Measurements from ENCODE around the gene TIGD6. TPM values are rescaled to one million over a fixed set of nuclear protein-coding genes. Genes with fewer than 3 reads are reported as not detected.

The TIGD6 gene
- total and polyA plus RNA-seq, 9 of the 15 experiments (the other 6 are each of a cell fraction or from before 2014, with no cell fraction given): 1.8 to 6.3 (median 3.9) TPM

- peaks cover 21% of the 10 kb centered on the region for H3K79me2 ChIP-seq (ENCODE audit: control insufficient read depth, insufficient read depth, low read length)
- TF ChIP-seq MEIS2 (IDR thresholded peaks at IDR 0.05; ENCODE audit: partially characterized antibody) (peak; percentile 45), NCOA4 (IDR thresholded peaks at IDR 0.05; ENCODE audit: partially characterized antibody) (no peak), PBX2 (CRISPR knock-in tag; IDR thresholded peaks at IDR 0.05; ENCODE audit: low read depth) (no peak), PBX2 (tag; conservative IDR thresholded peaks at IDR 0.05; ENCODE audit: low read depth) (peak; percentile 43; the same call in 1 of the 2 replicates)
- H2AFZ ChIP-seq (ENCODE audit: low read depth, low read length): no peak overlapping the region
- no peak overlapping the region for H3K4me3 ChIP-seq
- ChIA-PET POLR2A (interaction anchor here (0.6 to 0.8 kb wide), 3 partner anchors 10 to 14 kb away, joined by 3 to 4 read pairs (median 3); no protein-coding TSS in a partner anchor), CTCF (ENCODE audit: low intra/inter-chr PET ratio) (no interaction called here)
- no peak for ATAC-seq
- in situ Hi-C loops (cut with MboI) (loop anchor here (5.0 kb wide), 1 partner anchor 358 kb away; no protein-coding TSS in a partner anchor), intact Hi-C loops (cut with micrococcal nuclease) (no loop called here)
- H3K27ac ChIP-seq (ENCODE audit: extremely low read depth, low read depth, low read length): no peak overlapping the region
- no peaks in the 10 kb centered on the region for H4K20me1 ChIP-seq (replicated peaks; ENCODE audit: control insufficient read depth, insufficient read depth, low read length)
- peaks cover 4% of the 10 kb centered on the region in 2 experiments; a peak in 3 of 5 replicates for H3K4me1 ChIP-seq (replicated peaks in 1 of 2; ENCODE audit: control insufficient read depth in 2 of 2, insufficient read depth in 2 of 2, low read length in 2 of 2)
- H3K36me3 ChIP-seq (ENCODE audit: control insufficient read depth, insufficient read depth, low read length): peaks cover 7% of the 10 kb centered on the region; the same call in 2 of the 3 replicates
- WGBS (ENCODE audit: insufficient coverage, low coverage, missing lambda C conversion rate): 78% methylated on average over 14 of the region's 14 CpGs
- no peaks in the 10 kb centered on the region for H3K9me3 ChIP-seq (replicated peaks; ENCODE audit: control insufficient read depth, insufficient read depth, low read depth, low read length)
- no peak overlapping the region for H3K9ac ChIP-seq (ENCODE audit: insufficient read depth in 1 of 2, low read depth in 2 of 2, low read length in 2 of 2)
- no peak overlapping the region for H3K4me2 ChIP-seq (ENCODE audit: insufficient read depth, low read length)
- BruUV-seq (replicated peaks): no TSS peak
- H3K9me1 ChIP-seq (ENCODE audit: control insufficient read depth, insufficient read depth, low read length): no peaks in the 10 kb centered on the region
- no peaks in the 10 kb centered on the region for H3K27me3 ChIP-seq (ENCODE audit: control insufficient read depth in 2 of 2, insufficient read depth in 2 of 2, low read length in 2 of 2)
- no peak for FAIRE-seq
- no peak for DNase-seq (ENCODE audit: extremely low read depth in 1 of 4, low spot score in 3 of 4)
These were observed 4.9 kb downstream of the TIGD6 start for GRCh38 chr5:149995385-149996204.
